Neural progenitor cell (in vitro differentiated cells): ENCODE data around the gene PCDH1. TPM values are rescaled to one million over a fixed set of nuclear protein-coding genes. Genes with fewer than 3 reads are reported as not detected.

Experiments
- DNase-seq: peaks from one replicate; pipeline ENCODE4 v3.0.0-alpha.2; 2016; ENCODE audit warnings: low spot score
- H2AFZ ChIP-seq: fragments of 200-600 bp; sonication (generic); replicated peaks from 2 replicates; pipeline ENCODE4 v1.6.1; 2016; ENCODE audit warnings: antibody characterized with exemption
- H3F3A ChIP-seq: fragments of 200-600 bp; sonication (generic); 2 replicates; pipeline ENCODE4 v1.6.1; 2016; ENCODE audit warnings: antibody characterized with exemption, low read depth
- H3K27ac ChIP-seq: fragments of 200-600 bp; sonication (generic); 2 replicates; pipeline ENCODE4 v1.5.1; 2016; ENCODE audit warnings: mild to moderate bottlenecking
- H3K27me3 ChIP-seq: fragments of 200-600 bp; sonication (generic); 2 replicates; pipeline ENCODE4 v1.6.1; 2016; ENCODE audit warnings: mild to moderate bottlenecking, moderate library complexity
- H3K36me3 ChIP-seq: fragments of 200-600 bp; sonication (generic); 2 replicates; pipeline ENCODE4 v1.5.1; 2016
- H3K4me1 ChIP-seq: fragments of 200-600 bp; sonication (generic); 2 replicates; pipeline ENCODE4 v1.6.1; 2016; ENCODE audit warnings: mixed run types
- H3K4me2 ChIP-seq: fragments of 200-600 bp; sonication (generic); 2 replicates; pipeline ENCODE4 v1.6.1; 2016
- H3K4me3 ChIP-seq: fragments of 200-600 bp; sonication (generic); 2 replicates; pipeline ENCODE4 v1.5.1; 2016
- H3K79me2 ChIP-seq: fragments of 200-600 bp; sonication (generic); 2 replicates; pipeline ENCODE4 v1.6.1; 2016; ENCODE audit warnings: low read depth
- H3K9ac ChIP-seq: fragments of 200-600 bp; sonication (generic); 2 replicates; pipeline ENCODE4 v1.6.1; 2016
- H3K9me3 ChIP-seq: fragments of 200-600 bp; sonication (generic); 2 replicates; pipeline ENCODE4 v1.5.1; 2016; ENCODE audit warnings: low read depth
- H4K20me1 ChIP-seq: fragments of 200-600 bp; sonication (generic); 2 replicates; pipeline ENCODE4 v1.6.1; 2016; ENCODE audit warnings: low read depth
- H3K27ac Mint-ChIP-seq: 3 replicates; pipeline ENCODE4 v1.8.0; 2021; ENCODE audit warnings: mixed read lengths
- H3K27me3 Mint-ChIP-seq: 2 replicates; pipeline ENCODE4 v1.8.0; 2022; ENCODE audit warnings: low read depth, mild to moderate bottlenecking, inconsistent platforms, moderate library complexity, mixed read lengths; ENCODE audit not compliant: insufficient read depth
- H3K36me3 Mint-ChIP-seq: 3 replicates; pipeline ENCODE4 v1.8.0; 2021; ENCODE audit warnings: mixed read lengths
- H3K4me1 Mint-ChIP-seq: 3 replicates; pipeline ENCODE4 v1.8.0; 2021; ENCODE audit warnings: mixed read lengths
- H3K4me3 Mint-ChIP-seq: 3 replicates; pipeline ENCODE4 v1.8.0; 2021; ENCODE audit warnings: mild to moderate bottlenecking, moderate library complexity, mixed read lengths
- H3K9me3 Mint-ChIP-seq: 3 replicates; pipeline ENCODE4 v1.8.0; 2020; ENCODE audit warnings: mixed read lengths
- CTCF ChIP-seq: fragments of 200-600 bp; sonication (generic); IDR thresholded peaks from 2 replicates; pipeline ENCODE4 v1.5.1; 2017; ENCODE audit warnings: antibody characterized with exemption, mild to moderate bottlenecking
- EZH2 ChIP-seq: fragments of 200-600 bp; sonication (generic); IDR thresholded peaks from 2 replicates; pipeline ENCODE4 v1.6.1; 2017; ENCODE audit warnings: antibody characterized with exemption, mild to moderate bottlenecking, moderate library complexity
- EZH2phosphoT487 ChIP-seq: fragments of 200-600 bp; sonication (generic); IDR thresholded peaks from 2 replicates; pipeline ENCODE4 v1.6.1; 2017; ENCODE audit warnings: antibody characterized with exemption
- total RNA-seq: library from RNA; depleted of rRNA; stranded (reverse); fragments of >200 nt; gene quantifications from 2 replicates; pipeline ENCODE4 v1.2.3, GENCODE V29; 2015; ENCODE audit warnings: low replicate concordance

The PCDH1 gene
- total RNA-seq, 1 donor from 2014 or later: 24.8 TPM

DNA sequence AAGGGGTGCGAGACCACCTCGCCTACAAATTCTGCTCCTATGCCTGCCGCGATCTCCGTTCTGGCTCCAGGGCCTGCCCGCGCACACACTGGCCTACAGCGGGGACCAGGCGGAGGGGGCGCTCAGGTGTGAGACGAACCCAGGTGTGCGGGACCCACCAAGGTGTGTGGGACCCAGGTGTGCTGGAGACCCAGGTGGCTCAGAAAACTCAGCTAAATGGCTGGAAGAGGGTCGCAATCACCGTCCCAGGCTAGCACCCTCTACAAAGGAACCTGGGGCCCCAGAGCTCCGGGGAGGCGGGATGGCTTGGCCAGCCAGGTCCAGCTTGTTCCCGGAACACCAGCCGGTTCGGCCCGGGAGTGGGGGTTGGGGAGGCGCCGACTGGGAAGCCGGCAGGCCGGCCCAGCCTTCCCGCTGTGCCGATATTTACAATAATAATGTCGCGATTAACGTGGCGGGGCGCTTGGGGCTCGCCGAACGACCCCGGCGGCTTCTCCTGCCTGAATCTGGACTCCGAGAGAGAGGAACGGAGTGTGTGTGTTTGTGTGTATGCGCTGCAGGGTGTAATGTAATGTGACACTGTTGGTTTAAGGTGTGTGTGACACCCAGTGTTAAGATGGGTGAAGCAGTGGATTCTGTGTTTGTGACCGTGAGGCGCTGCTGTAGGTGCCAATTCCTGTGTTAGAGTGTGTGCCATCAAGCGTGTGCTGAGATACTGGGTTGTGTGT lies 1.4 kb downstream of the PCDH1 start:
- H3F3A ChIP-seq: peaks cover 89% of the 10 kb centered on the region
- Mint-ChIP-seq H3K9me3 (no peaks in the 10 kb centered on the region), H3K27ac (no peak overlapping the region), H3K4me3 (peak overlapping the region; percentile 89), H3K27me3 (peaks cover 28% of the 10 kb centered on the region), H3K4me1 (peaks cover 68% of the 10 kb centered on the region), H3K36me3 (no peaks in the 10 kb centered on the region)
- no peaks in the 10 kb centered on the region for H3K9me3 ChIP-seq
- no peak for TF ChIP-seq EZH2phosphoT487
- TF ChIP-seq CTCF: no peak
- TF ChIP-seq EZH2: peak; percentile 15
- peak overlapping the region; percentile 64 for H3K9ac ChIP-seq
- H3K27ac ChIP-seq: peak overlapping the region; percentile 64
- peaks cover 61% of the 10 kb centered on the region for H3K4me1 ChIP-seq
- peaks cover 54% of the 10 kb centered on the region for H3K79me2 ChIP-seq
- H2AFZ ChIP-seq: no peak overlapping the region
- peak overlapping the region; percentile 94 for H3K4me2 ChIP-seq
- no peaks in the 10 kb centered on the region for H3K27me3 ChIP-seq
- DNase-seq: peak; percentile 46
- H3K36me3 ChIP-seq: no peaks in the 10 kb centered on the region
- peak overlapping the region; percentile 97 for H3K4me3 ChIP-seq
- H4K20me1 ChIP-seq: peaks cover 20% of the 10 kb centered on the region

DNA sequence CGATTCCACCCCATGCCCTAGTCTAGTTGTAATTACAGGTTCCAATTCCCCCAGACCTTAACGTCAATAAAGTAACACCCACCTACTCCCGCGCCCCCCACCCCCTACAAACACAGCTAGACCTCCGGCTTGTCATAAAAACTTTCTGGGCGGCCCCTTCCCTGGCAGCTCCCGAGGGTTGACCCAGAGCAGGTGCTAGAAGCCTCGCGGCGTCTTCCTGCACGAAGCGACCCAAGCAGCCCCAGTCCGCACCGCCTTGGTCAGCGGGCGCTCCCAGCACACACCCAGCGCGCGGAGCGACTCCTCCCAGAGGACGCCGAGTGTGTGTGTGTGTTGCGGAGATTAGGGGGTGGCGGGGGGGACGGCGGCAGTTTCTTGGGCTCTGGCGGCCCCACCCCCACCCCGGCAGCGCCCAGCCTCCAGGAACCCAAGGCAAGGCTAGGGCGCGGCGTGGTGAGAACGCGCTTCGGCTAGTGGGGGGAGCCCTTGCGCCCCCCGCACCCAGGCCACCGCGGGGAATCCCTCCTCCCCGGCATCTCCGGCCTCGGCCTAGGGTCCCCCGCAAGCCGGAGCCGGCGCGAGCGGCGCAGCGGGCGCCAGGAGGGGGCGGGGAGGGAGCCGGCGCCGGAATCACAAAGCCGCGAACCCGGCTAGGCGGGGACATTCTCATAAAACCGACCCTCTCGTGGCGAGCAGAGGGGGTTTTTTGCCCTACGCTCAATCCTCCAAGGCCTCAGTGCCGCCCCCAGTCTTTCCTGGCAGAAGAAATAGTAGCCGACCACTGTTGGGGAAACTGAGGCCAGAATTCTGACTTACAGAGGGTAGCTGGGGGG lies 2.2 kb downstream of the PCDH1 start:
- H3K9me3 ChIP-seq: no peaks in the 10 kb centered on the region
- H3K9ac ChIP-seq: peak overlapping the region; percentile 64
- Mint-ChIP-seq H3K27ac (no peak overlapping the region), H3K36me3 (no peaks in the 10 kb centered on the region), H3K4me1 (peaks cover 61% of the 10 kb centered on the region), H3K27me3 (peaks cover 28% of the 10 kb centered on the region), H3K4me3 (peak overlapping the region; percentile 89), H3K9me3 (no peaks in the 10 kb centered on the region)
- H3K27me3 ChIP-seq: no peaks in the 10 kb centered on the region
- H3K4me2 ChIP-seq: peak overlapping the region; percentile 94
- H3K4me3 ChIP-seq: peak overlapping the region; percentile 97
- H4K20me1 ChIP-seq: peaks cover 17% of the 10 kb centered on the region
- peak overlapping the region; percentile 64 for H3K27ac ChIP-seq
- DNase-seq: peak; percentile 88
- peaks cover 62% of the 10 kb centered on the region for H3K79me2 ChIP-seq
- peaks cover 91% of the 10 kb centered on the region for H3F3A ChIP-seq
- H2AFZ ChIP-seq: no peak overlapping the region
- H3K36me3 ChIP-seq: no peaks in the 10 kb centered on the region
- H3K4me1 ChIP-seq: peaks cover 61% of the 10 kb centered on the region
- TF ChIP-seq CTCF (no peak), EZH2phosphoT487 (no peak), EZH2 (no peak)

DNA sequence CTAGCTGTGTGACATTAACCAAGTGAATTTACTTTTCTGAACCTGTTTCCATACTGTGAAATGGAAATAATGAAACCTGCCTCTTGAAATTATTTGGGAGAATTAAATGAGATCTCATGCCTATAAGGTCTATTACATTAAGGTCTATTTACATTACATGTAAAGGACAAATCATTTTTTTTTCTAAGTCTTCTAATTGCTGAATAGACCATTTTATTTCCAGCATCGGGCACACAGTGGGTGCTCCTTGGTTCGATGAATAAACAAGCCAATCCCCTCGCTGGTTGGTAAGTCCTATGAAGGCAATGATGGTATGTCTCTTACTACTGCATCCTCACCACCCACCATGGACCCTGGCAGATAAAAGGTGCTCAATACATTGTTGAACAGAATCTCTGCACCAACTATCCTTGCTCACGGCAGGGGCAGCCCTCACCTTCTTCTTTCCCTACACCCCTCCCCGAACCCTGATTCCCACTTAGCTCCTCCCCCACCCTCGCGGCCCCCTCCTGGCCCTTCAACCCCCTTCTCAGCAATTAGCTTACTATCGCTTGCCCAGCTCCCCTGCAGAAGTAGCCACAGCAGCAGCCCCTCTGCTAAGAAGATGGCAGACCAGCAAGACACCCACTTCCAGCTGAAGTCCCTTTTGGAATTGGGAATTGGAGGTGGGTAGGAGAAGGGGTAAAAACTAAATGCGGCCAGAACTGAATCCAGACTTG lies 3.0 kb downstream of the PCDH1 start:
- peak overlapping the region; percentile 84 for H3K27ac ChIP-seq
- no peaks in the 10 kb centered on the region for H3K27me3 ChIP-seq
- Mint-ChIP-seq H3K9me3 (no peaks in the 10 kb centered on the region), H3K4me3 (peak overlapping the region; percentile 85), H3K4me1 (peaks cover 59% of the 10 kb centered on the region), H3K27me3 (peaks cover 24% of the 10 kb centered on the region), H3K36me3 (no peaks in the 10 kb centered on the region), H3K27ac (no peak overlapping the region)
- H3F3A ChIP-seq: peaks cover 83% of the 10 kb centered on the region
- peak; percentile 49 for DNase-seq
- no peaks in the 10 kb centered on the region for H3K36me3 ChIP-seq
- H3K79me2 ChIP-seq: peaks cover 70% of the 10 kb centered on the region
- no peaks in the 10 kb centered on the region for H3K9me3 ChIP-seq
- peak overlapping the region; percentile 97 for H3K4me3 ChIP-seq
- H3K9ac ChIP-seq: no peak overlapping the region
- peaks cover 60% of the 10 kb centered on the region for H3K4me1 ChIP-seq
- H2AFZ ChIP-seq: no peak overlapping the region
- H4K20me1 ChIP-seq: peaks cover 21% of the 10 kb centered on the region
- peak overlapping the region; percentile 94 for H3K4me2 ChIP-seq
- no peak for TF ChIP-seq CTCF
- TF ChIP-seq EZH2: no peak
- no peak for TF ChIP-seq EZH2phosphoT487
